MG63 (cell line): ENCODE measurements around the gene FOSL1. TPM values are rescaled to one million over a fixed set of nuclear protein-coding genes. Genes with fewer than 3 reads are reported as not detected.
A peak's percentile ranks its signal among the peaks of the same experiment; 100 is the strongest.

Source experiments
- DNase-seq: peaks from one replicate; pipeline ENCODE4 v3.0.0-alpha.2; 2020
- H3K27me3 ChIP-seq: fragments of 250-450 bp; sonication (Bioruptor Pico); 2 replicates; pipeline ENCODE4 v1.5.1; 2020; ENCODE audit warnings: mild to moderate bottlenecking, moderate library complexity
- H3K36me3 ChIP-seq: fragments of 250-450 bp; sonication (Bioruptor Pico); 2 replicates; pipeline ENCODE4 v1.5.1; 2020; ENCODE audit warnings: mild to moderate bottlenecking, moderate library complexity
- H3K4me3 ChIP-seq: fragments of 250-450 bp; sonication (Bioruptor Pico); 2 replicates; pipeline ENCODE4 v1.5.1; 2020; ENCODE audit warnings: mild to moderate bottlenecking, moderate library complexity
- H3K9me3 ChIP-seq: fragments of 250-450 bp; sonication (Bioruptor Pico); 2 replicates; pipeline ENCODE4 v1.5.1; 2020; ENCODE audit warnings: mild to moderate bottlenecking, moderate library complexity
- total RNA-seq: library from RNA; depleted of rRNA; stranded (reverse); fragments of >200 nt; shearing (Covaris generic); gene quantifications from 2 replicates; pipeline ENCODE4 v1.2.3, GENCODE V29; 2014; ENCODE audit warnings: low replicate concordance

The FOSL1 gene
- total RNA-seq, 1 experiment from 2014 or later: 54.7 TPM

- H3K36me3 ChIP-seq: peaks cover 83% of the 10 kb centered on the region
- no peak for DNase-seq
- no peaks in the 10 kb centered on the region for H3K27me3 ChIP-seq
- no peak overlapping the region for H3K4me3 ChIP-seq
- no peaks in the 10 kb centered on the region for H3K9me3 ChIP-seq
Measured at GRCh38 chr11:65864706-65865471, 35.3 kb downstream of the FOSL1 start.

GRCh38 chr11:65863889-65864705 lies 36.1 kb downstream of the FOSL1 start:
- peaks cover 76% of the 10 kb centered on the region for H3K36me3 ChIP-seq
- H3K4me3 ChIP-seq: no peak overlapping the region
- DNase-seq: no peak
- H3K9me3 ChIP-seq: no peaks in the 10 kb centered on the region
- H3K27me3 ChIP-seq: no peaks in the 10 kb centered on the region

- no peak overlapping the region for H3K4me3 ChIP-seq
- no peaks in the 10 kb centered on the region for H3K27me3 ChIP-seq
- H3K36me3 ChIP-seq: peaks cover 68% of the 10 kb centered on the region
- DNase-seq: peak; percentile 49
- no peaks in the 10 kb centered on the region for H3K9me3 ChIP-seq
Measured at GRCh38 chr11:65862941-65863888, 37.0 kb downstream of the FOSL1 start.

- no peaks in the 10 kb centered on the region for H3K27me3 ChIP-seq
- no peak for DNase-seq
- peaks cover 64% of the 10 kb centered on the region for H3K36me3 ChIP-seq
- H3K9me3 ChIP-seq: no peaks in the 10 kb centered on the region
- H3K4me3 ChIP-seq: no peak overlapping the region; the same call in 1 of the 2 replicates
Measured at GRCh38 chr11:65862191-65862735, 37.9 kb downstream of the FOSL1 start.

GRCh38 chr11:65861533-65862183 lies 38.5 kb downstream of the FOSL1 start:
- Histone ChIP-seq H3K36me3 (peaks cover 64% of the 10 kb centered on the region), H3K4me3 (peak overlapping the region; percentile 90), H3K27me3 (no peaks in the 10 kb centered on the region), H3K9me3 (no peaks in the 10 kb centered on the region)
- DNase-seq: no peak

GRCh38 chr11:65861165-65861505 lies 39.1 kb downstream of the FOSL1 start:
- H3K27me3 ChIP-seq: no peaks in the 10 kb centered on the region
- no peaks in the 10 kb centered on the region for H3K9me3 ChIP-seq
- peaks cover 64% of the 10 kb centered on the region for H3K36me3 ChIP-seq
- no peak for DNase-seq
- H3K4me3 ChIP-seq: peak overlapping the region; percentile 90

GRCh38 chr11:65860278-65861164 lies 39.7 kb downstream of the FOSL1 start, which contains the start of gene MUS81:
Gene MUS81, plus strand, starts transcription at chr11:65860433. Its CDS starts 321 bp downstream, at chr11:65860754.
- H3K36me3 ChIP-seq: peaks cover 64% of the 10 kb centered on the region
- peak within 1 kb of the TSS; percentile 90 for H3K4me3 ChIP-seq
- DNase-seq: peak; percentile 97
- no peaks in the 10 kb centered on the region for H3K27me3 ChIP-seq
- H3K9me3 ChIP-seq: no peaks in the 10 kb centered on the region

GRCh38 chr11:65859812-65860277 lies 40.3 kb downstream of the FOSL1 start:
- no peak for DNase-seq
- Histone ChIP-seq H3K9me3 (no peaks in the 10 kb centered on the region), H3K4me3 (peak overlapping the region; percentile 90), H3K27me3 (no peaks in the 10 kb centered on the region), H3K36me3 (peaks cover 64% of the 10 kb centered on the region)

GRCh38 chr11:65859095-65859811 lies 40.9 kb downstream of the FOSL1 start:
- Histone ChIP-seq H3K4me3 (peak overlapping the region; percentile 90), H3K36me3 (peaks cover 64% of the 10 kb centered on the region), H3K27me3 (no peaks in the 10 kb centered on the region), H3K9me3 (no peaks in the 10 kb centered on the region)
- peak; percentile 99 for DNase-seq

GRCh38 chr11:65858681-65859087 lies 41.5 kb downstream of the FOSL1 start:
- Histone ChIP-seq H3K36me3 (peaks cover 64% of the 10 kb centered on the region), H3K27me3 (no peaks in the 10 kb centered on the region), H3K4me3 (peak overlapping the region; percentile 90), H3K9me3 (no peaks in the 10 kb centered on the region)
- DNase-seq: no peak

GRCh38 chr11:65857853-65858680 lies 42.1 kb downstream of the FOSL1 start, which contains the start of gene CFL1:
Gene CFL1, minus strand, starts transcription at chr11:65858180. Its CDS starts 81 bp downstream, at chr11:65858099.
- no peaks in the 10 kb centered on the region for H3K9me3 ChIP-seq

GRCh38 chr11:65857500-65857852 lies 42.7 kb downstream of the FOSL1 start:
- peaks cover 64% of the 10 kb centered on the region for H3K36me3 ChIP-seq
- H3K27me3 ChIP-seq: no peaks in the 10 kb centered on the region
- H3K4me3 ChIP-seq: peak overlapping the region; percentile 90
- H3K9me3 ChIP-seq: no peaks in the 10 kb centered on the region
- no peak for DNase-seq

More at GRCh38 chr11:65857853-65858680, 42.1 kb downstream of the FOSL1 start, which contains the start of gene CFL1:
- no peaks in the 10 kb centered on the region for H3K27me3 ChIP-seq
- peak within 1 kb of the TSS; percentile 90 for H3K4me3 ChIP-seq
- DNase-seq: peak; percentile 99
- H3K36me3 ChIP-seq: peaks cover 64% of the 10 kb centered on the region

- DNase-seq: peak; percentile 72
- H3K9me3 ChIP-seq: 0 out of 2 replicates have a peak, but pooled peaks cover 2% of the 10 kb centered on the region
- H3K4me3 ChIP-seq: peak overlapping the region; percentile 90
- H3K27me3 ChIP-seq: no peaks in the 10 kb centered on the region
- peaks cover 64% of the 10 kb centered on the region for H3K36me3 ChIP-seq
Measured at GRCh38 chr11:65856689-65857499, 43.3 kb downstream of the FOSL1 start.
